HG03342 (cell line): ENCODE measurements around the gene STX8.
"Not testable (repeated sequence)": the region's sequence is repeated elsewhere in the genome, so short reads cannot be mapped to it uniquely, and the experiment has no call there.

Experiments used
- ATAC-seq: cut with Tn5 transposase; IDR thresholded peaks from one replicate; pipeline ENCODE4 v1.9.1; 2021; ENCODE audit warnings: mild to moderate bottlenecking, moderate library complexity; ENCODE audit not compliant: unreplicated experiment

STX8 gene, protein sequence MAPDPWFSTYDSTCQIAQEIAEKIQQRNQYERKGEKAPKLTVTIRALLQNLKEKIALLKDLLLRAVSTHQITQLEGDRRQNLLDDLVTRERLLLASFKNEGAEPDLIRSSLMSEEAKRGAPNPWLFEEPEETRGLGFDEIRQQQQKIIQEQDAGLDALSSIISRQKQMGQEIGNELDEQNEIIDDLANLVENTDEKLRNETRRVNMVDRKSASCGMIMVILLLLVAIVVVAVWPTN

DNA sequence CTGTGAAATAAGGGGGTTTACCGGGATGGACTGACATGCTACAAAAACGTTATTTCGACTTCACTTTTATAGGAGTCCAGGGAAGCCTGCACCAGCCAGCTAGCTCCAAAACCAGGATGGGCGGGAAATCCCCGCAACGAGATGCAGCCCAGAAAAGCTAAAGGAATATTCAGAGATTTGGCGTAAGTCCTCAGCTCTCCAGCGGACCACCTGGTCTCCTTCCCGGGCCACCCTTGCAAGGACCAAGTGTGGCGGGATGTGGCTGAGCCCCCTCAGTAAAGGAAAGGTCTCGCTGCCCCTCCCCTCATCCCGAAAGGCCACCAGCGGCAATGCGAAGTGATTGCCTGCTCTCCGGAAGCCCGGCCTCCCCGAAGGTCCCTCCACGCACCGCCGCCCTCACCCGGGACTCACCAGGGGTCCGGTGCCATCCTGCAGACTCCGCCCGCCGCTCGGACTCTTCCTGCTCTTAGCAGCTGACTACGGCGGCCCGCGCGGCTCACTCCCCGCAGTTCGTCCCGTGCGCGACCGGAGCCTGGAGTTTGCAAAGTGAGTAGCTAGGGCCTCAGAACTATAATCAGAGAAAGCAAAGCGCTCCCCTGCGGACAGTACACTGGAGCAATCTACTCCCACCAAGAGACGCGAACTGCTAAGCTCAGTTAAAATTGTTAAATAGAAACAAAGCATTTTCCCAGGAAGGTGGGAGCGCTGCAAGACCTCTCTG, at the start of gene STX8:
Gene STX8, minus strand, starts transcription at position 440 of the 721 bp plus-strand sequence. Its CDS starts 12 bp downstream, at position 428.
- peak; percentile 70 for ATAC-seq

DNA sequence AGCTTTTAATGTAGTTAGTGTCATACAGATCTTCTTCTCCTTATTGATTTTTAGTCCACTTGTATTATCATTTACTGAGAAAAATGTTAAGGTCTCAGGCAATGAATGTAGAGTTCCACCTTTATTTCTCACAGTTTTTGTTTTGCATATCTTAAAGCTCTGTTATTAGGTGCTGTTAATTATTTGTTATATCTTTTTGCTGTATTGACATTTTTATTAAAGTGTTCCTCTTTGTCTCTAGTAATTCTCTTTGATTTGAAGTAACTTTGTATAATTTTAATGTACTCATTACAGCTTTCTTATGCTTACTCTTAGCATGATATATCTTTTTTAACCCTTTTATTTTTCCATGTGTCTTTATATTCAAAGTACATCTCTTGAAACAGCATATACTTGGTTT, 47.3 kb upstream of the STX8 start:
- ATAC-seq, result no peak

DNA sequence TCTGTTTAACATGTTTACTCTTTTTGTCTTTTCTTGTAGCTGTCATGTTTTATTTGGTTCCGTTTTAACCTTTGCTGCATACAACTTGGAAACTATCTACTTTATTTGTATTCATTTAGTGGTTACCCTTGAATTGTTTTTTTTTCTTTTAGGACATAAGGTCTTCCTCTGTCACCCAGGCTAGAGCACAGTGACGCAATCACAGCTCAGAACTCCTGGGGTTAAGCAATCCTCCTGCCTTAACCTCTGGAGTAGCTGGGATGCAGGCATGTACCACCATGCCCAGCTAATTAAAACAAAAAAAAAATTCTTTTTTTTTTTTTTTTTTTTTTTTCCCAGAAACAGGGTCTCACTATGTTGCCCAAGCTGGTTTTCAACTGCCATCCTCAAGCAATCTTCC, 39.9 kb upstream of the STX8 start:
- no peak for ATAC-seq

DNA sequence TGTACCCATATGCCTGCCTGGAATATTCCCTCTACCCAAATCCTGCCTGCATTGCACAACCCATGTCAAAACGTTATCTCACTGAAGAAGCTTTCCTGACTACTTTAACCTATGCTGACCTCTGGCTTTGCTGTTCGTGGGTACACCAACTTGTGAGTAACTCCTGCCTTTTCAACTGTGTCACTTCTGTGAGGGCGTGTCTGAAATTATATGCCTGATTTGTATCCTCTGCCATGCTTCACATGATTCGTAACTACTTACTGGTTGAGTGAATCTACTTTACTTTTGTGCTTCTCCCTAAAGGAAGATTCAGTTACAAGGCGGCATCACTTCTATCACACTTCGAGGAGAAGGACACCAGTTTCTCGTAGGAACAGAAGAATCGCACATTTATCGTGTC, 36.4 kb upstream of the STX8 start:
- no peak for ATAC-seq

DNA sequence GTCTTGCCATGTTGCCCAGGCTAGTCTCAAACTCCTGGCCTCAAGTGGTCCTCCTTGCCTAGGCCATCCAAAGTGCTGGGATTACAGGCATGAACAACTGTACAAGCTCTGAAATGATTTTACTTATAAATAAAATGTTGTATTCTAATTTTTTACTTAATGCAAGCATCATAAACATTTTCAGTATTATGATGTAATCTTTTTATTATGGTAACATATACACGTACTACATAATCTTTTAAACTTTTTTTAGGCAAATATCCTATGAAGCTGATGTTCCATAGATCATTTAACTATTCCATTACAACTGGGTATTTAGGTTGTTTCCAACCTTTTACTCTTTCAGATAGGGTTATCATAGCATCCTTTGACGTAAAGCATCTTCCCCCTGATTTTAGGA, 35.9 kb upstream of the STX8 start:
- ATAC-seq, result no peak

DNA sequence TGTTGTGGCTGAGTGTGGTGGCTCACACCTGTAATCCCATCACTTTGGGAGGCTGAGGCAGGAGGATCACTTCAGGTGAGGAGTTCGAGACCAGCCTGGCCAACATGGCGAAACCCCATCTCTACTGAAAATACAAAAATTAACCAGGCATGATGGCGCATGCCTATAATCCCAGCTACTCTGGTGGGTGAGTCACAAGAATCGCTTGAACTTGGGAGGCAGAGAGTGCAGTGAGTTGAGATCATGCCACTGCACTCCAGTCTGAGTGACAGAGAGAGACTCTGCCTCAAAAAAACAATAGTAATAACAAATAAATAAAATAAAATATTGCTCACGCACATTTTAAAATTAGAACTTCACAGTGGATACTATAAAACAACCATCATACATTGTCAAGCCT, 31.4 kb upstream of the STX8 start:
- not testable (repeated sequence) for ATAC-seq

DNA sequence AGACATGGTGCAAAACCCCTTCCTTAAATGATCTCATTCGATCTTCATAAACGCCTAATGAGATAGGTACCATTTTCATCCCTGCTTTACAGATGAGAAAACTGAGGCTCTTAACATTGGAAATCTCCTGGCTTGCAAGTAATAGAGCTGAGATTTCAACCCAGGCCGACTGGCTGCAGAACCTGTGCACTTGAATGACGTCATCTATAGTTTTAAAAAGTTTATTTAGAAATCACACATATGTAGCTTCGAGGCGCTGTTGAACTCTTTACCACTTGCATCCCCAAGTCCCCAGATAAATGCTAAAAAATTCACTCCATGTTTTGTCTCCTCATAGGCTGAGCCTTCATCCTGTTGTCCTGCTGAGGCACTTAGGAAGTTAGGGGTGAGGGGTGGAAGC, 30.8 kb upstream of the STX8 start:
- no peak for ATAC-seq

DNA sequence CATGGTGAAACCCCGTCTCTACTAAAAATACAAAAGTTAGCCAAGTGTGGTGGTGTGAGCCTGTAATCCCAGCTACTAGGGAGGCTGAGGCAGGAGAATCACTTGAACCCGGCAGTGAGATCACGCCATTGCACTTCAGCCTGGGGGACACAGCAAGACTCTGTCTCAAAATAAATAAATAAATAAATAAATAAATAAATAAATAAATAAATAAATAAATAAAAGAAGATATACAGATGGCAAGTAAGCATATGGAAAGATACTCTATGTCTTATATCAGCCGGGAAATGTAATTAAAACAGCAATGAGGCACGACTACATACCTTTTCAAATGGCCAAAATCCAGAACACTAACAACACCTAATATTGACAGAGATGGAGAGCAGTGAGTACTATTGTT, 29.0 kb upstream of the STX8 start:
- ATAC-seq, result not testable (repeated sequence)

DNA sequence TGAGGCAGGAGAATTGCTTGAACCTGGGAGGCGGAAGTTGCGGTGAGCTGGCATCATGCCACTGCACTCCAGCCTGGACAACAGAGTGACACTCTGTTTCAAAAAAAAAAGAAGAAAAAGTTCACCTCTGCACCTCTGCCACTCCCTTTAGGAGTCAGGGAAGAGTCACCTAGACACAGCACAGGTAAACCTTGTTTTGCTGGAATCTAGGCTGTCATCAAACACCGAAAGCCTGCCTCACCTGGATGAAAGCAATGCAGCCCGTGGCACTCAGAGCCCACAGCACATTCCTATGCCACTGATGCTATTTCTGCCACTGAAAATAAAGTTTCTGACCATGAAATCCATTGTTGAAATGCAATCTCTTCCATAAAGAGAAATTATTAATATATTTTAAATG, 23.0 kb upstream of the STX8 start:
- ATAC-seq, result no peak

DNA sequence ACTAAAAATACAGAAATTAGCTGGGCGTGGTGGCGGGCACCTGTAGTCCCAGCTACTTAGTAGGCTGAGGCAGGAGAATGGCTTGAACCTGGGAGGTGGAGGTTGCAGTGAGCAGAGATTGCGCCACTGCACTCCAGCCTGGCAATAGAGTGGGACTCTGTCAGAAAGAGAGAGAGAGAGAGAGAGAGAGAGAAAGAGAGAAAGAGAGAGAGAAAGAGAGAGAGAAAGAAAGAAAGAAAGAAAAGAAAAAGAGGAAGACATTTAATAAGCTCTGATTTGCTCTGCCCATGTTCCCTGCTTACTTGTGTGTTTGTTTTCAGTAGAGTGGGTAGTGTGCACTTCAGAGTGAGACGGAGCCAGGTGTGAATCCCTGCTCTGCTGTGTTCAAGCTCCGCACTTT, 22.0 kb upstream of the STX8 start:
- not testable (repeated sequence) for ATAC-seq

DNA sequence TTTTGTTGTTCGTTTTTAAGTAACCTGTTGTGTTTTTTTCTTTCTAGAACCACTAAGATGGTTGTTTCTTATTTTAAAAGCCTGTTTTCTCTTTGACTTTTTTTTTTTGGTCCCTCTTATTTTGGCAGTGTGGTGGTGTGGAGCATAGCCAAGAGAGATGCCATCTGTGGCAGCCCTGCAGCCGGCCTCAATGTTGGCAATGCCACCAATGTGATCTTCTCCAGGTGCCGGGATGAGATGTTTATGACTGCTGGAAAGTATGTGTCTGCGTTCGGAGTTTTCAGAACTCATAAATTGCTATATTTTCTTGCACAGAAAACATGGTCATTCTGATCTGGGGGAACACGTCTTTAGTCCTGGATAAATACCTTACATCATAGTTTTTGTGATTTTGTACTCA, 18.4 kb upstream of the STX8 start:
- ATAC-seq, result no peak

DNA sequence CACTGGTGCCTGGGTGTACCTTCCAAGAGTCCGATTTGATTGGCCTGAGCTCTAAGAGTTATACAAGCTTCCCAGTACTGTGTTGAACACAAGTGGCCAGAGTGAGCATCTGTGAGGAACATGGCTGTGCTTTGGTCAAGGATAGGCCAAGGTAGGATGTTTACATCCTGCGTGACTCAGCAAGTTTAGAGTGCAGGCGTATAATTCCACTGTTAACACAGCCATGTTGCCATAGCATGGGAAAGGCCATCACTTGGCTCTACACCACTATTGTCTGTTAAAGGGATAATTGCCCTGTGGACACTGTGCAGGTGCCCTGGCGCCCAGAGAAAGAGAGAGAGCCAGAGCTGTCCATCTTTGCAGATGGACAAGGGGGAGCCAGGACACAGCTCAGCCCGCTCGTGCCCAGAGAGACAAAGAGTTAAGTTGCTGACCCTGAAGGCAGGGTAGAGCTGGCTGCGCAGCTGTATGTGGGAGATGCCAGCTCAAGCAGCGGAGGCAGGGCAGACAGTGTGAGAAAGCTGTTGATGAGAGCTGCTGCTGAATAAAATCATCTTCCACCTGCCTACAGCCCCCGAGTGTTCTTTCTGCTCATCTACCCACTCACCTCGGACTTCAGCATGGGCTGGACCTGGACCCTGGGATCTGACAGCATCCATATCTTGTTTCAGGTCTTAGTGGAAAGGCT, 12.5 kb upstream of the STX8 start:
- no peak for ATAC-seq

DNA sequence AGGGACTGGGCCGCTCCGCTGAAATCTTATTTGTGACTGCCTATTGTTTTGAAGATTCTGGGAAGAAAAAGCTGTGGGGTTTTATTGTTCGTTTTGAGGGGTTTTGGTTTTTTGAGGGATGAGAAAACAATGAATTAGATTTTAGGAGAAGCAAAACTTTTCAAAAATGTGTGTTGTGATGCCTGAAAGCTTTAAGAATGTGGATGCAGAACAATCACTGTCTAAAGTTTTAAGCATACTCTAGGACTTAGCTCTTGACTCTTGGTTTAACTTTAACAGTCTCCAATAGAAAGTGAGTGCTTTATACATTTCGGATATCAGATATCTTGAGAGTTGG, 1.7 kb upstream of the STX8 start:
- no peak for ATAC-seq

DNA sequence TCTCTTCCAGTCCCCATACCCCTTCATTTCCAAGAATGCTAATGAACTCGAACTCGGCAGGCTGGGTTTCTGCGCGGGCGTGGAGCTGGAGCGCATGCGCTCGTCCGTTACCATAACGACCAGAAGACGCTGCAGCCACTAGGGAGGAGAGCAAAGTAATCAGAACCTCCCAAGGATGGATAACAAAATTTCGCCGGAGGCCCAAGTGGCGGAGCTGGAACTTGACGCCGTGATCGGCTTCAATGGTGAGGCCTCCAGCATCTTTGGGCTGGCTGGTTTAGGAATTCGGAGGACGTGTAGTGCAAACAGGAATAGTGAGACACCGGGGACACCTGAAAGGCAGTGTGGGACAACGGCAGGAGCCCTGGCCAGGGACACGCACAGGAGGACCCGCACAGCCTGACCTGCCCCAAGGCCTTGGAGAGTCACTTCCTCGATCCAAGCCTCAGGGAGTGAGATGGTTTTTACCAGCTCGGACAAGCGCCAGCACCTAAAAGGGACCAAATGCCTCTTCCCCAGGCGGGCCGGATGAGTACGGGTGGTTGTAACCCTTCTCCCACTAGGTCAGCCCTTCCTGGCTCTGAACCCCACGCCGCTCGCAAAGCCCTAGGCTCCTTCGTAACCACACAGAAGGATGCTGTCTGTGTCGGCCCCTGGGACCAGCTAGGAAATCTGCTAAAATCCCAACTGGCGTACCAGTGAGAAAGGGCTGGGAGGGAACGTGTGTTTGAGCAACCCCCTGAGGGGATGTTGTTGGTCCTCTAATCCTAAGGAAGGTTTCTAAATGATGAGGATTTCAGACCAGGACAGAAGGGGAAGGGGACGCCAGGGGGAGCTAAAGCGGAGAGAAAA, 1.1 kb upstream of the STX8 start, which contains the start of gene CFAP52:
Gene CFAP52, plus strand, starts transcription at position 122 of the 852 bp plus-strand sequence. Its CDS starts 54 bp downstream, at position 176.
- ATAC-seq, result no peak

DNA sequence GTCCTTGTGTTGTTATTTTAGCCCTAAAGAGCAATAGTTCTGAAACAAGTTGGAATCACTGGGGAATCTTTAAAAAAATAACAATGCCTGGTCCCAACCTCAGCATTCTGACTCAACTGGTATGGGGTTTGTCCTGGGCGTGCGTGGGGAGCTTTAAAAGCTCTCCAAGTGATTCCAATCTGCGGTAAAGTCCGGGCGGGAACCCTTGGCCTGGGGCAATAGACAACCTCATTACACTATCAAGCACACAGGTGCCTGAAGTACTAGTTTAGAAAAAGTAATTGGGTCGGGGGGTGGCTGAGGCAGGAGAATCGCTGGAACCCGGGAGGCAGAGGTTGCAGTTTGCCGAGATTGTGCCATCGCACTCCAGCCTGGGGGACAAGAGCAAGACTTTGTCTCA, 4.4 kb downstream of the STX8 start:
- no peak for ATAC-seq

DNA sequence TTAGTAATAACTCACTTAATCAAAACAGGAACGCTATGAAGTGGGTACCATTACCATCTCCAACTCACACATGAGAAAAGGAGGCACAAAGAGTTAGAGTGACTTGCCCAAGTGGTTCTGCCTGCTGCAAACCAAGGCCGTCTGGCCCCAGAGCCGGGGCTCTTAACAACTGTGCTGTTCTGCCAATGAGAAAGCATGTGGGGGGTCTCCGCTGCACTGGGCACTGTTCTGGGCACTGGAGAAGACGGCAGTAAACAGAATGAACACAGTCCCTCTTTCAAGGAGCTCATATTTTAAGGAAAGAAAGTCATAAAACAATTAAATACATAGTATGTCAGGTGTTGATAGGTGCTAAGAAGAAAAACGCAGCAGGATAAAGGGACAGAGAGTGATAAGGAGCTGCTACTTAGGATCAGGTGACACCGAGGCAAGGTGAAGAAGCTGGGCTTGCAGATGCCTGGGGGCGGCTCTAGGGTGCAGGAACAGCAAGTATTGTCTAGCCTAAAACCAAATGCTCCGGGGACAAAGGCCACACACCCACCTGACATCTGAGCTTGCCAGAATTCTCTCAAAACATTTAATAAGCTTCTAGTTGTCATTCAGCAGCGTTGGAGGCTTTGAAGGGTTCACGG, 6.5 kb downstream of the STX8 start:
- ATAC-seq, result no peak

DNA sequence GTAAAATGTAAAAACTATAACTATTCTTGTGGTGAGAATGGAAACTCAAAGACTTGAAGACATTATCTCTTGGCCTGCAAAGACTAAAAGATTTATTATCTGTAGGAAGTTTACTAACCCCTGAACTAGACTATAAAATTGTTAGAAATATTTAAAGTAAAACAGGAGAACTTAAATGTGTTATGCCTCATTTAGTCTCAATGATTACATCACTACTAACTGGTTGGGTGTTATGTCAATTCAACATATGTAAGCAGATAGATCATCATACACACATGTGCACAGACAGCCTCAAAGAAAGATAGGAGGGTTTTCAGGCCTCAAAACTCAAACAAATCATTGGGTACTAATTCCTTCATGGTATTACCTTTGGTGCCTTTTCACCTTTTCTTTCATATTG, 7.6 kb downstream of the STX8 start:
- ATAC-seq, result no peak

DNA sequence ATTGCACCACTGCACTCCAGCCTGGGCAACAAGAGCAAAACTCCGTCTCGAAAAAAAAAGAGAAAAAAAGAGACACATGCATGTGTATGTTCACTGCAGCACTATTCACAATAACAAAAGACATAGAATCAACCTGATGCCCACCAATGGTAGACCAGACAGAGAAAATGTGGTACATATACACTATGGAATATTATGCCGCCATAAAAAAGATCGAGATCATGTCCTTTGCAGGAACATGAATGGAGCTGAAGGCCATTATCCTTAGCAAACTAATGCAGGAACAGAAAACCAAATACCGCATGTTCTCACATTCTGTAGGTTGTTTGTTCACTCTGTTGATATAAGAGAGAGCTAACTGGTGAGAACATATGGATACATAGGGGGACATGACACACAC, 8.9 kb downstream of the STX8 start:
- not testable (repeated sequence) for ATAC-seq

DNA sequence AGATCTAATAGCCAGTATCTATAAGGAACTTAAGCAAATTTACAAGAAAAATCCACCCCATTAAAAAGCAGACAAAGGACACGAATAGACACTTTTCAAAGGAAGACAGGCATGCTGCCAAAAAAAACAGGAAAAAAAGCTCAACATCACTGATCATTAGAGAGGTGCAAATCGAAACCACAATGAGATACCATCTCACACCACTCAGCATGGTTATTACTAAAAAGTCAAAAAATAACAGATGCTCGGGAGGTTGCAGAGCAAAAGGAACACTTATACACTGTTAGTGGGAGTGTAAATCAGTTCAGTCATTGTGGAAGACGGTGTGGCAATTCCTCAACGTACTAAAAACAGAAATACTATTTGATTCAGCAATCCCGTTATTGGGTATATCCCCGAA, 9.6 kb downstream of the STX8 start:
- no peak for ATAC-seq

DNA sequence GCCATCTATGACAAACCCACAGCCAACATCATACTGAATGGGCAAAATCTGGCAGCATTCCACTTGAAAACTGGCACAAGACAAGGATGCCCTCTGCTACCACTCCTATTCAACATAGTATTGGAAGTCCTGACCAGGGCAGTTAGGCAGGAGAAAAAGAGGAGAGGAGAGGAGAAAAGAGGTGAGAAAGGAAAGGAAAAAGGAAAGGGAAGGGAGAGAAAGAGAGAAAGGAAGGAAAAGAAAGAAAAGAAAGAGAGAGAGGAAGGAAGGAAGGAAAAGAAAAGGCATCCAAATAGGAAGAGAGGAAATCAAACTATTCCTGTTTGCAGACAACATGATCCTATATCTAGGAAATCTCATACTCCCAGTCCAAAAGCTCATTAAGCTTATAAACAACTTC, 11.5 kb downstream of the STX8 start:
- ATAC-seq, result no peak

DNA sequence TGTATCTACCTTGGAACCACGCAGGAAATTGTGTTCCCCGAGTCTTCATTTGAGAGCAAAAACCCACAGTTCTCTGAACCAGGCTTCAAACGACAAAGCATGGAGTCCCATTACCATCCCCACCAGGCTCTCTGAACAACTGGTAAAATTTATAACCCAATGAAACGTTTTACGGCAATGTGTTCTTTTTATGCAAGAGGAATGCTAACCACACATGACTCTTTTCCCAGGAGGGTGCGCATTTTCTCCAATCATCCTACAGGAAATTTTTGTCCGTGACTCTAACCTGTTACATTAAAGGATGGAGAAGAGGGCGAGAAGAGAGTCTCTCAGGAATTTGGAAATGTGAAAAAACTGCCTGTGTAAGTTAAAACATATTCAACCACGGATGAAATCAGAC, 17.8 kb downstream of the STX8 start:
- ATAC-seq, result no peak
